Measurements from ENCODE around the gene FOXE3. TPM values are rescaled to one million over a fixed set of nuclear protein-coding genes. Genes with fewer than 3 reads are reported as not detected.

Gene FOXE3
- total and polyA plus RNA-seq, 10 of the 15 experiments (the other 5 are each of a cell fraction or from before 2014, with no cell fraction given), result 0.13 TPM; not detected in 9

DNA sequence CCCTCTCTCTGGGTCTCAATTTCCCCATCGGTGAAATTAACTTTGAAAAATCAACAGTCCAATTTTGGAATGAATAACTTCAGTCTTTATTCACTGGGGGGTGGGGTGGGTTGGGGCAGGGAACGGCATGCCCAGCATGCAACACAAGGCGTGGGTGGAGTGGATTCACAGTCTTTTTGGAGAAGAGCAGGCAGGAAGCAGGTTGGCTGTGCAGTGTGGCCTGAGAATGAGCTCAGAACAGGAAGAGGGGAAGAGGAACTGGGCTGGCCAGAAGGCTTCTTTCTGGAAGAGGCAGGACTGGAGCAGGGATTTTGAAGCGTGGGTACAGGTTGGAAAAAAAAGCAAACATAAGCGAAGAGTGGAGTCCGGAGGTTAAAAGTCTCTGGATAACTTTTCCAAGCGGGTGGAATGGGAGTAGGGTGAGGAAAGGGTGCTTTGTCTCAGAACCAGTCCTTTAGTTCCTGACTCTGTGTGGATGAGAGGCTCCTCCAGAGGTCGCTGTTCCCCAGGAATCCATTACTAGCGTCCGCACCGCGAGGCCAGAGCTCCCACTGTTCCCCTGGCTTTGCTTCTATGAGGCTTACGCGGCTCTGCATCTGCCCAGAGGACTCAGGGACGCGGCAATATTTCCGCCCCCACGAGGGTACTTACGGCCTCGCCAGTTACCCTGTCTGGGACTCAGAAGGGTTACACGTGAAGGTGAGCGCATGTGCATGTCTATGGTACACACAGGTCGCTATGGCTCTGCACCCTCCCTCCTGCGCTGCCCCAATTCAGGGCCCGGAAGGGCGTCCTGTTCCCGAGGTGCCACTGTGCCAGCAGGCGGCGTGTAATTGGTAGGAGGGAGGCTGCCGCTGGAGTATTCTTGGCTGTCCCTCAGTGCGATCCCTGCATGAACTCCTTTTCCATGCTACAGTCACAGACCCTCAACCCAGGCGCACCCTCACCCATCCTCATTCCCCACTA, 16.3 kb downstream of the FOXE3 start (continued):
- TF ChIP-seq, protein P1, sequence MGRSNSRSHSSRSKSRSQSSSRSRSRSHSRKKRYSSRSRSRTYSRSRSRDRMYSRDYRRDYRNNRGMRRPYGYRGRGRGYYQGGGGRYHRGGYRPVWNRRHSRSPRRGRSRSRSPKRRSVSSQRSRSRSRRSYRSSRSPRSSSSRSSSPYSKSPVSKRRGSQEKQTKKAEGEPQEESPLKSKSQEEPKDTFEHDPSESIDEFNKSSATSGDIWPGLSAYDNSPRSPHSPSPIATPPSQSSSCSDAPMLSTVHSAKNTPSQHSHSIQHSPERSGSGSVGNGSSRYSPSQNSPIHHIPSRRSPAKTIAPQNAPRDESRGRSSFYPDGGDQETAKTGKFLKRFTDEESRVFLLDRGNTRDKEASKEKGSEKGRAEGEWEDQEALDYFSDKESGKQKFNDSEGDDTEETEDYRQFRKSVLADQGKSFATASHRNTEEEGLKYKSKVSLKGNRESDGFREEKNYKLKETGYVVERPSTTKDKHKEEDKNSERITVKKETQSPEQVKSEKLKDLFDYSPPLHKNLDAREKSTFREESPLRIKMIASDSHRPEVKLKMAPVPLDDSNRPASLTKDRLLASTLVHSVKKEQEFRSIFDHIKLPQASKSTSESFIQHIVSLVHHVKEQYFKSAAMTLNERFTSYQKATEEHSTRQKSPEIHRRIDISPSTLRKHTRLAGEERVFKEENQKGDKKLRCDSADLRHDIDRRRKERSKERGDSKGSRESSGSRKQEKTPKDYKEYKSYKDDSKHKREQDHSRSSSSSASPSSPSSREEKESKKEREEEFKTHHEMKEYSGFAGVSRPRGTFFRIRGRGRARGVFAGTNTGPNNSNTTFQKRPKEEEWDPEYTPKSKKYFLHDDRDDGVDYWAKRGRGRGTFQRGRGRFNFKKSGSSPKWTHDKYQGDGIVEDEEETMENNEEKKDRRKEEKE (IDR thresholded peaks at IDR 0.05), result no peak
- TF ChIP-seq, protein P2, sequence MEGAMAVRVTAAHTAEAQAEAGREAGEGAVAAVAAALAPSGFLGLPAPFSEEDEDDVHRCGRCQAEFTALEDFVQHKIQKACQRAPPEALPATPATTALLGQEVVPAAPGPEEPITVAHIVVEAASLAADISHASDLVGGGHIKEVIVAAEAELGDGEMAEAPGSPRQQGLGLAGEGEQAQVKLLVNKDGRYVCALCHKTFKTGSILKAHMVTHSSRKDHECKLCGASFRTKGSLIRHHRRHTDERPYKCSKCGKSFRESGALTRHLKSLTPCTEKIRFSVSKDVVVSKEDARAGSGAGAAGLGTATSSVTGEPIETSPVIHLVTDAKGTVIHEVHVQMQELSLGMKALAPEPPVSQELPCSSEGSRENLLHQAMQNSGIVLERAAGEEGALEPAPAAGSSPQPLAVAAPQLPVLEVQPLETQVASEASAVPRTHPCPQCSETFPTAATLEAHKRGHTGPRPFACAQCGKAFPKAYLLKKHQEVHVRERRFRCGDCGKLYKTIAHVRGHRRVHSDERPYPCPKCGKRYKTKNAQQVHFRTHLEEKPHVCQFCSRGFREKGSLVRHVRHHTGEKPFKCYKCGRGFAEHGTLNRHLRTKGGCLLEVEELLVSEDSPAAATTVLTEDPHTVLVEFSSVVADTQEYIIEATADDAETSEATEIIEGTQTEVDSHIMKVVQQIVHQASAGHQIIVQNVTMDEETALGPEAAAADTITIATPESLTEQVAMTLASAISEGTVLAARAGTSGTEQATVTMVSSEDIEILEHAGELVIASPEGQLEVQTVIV (IDR thresholded peaks at IDR 0.05; ENCODE audit: borderline replicate concordance, partially characterized antibody), result no peak
- TF ChIP-seq MTA2 (IDR thresholded peaks at IDR 0.05; ENCODE audit: low read depth) (no peak), PAX5 (IDR thresholded peaks at IDR 0.05; ENCODE audit: borderline replicate concordance, low read depth, low read length) (no peak), ZNF622 (IDR thresholded peaks at IDR 0.05) (no peak), SMAD1 (IDR thresholded peaks at IDR 0.05; ENCODE audit: low read depth, partially characterized antibody) (no peak), ZSCAN29 (IDR thresholded peaks at IDR 0.05) (no peak), HCFC1 (IDR thresholded peaks at IDR 0.05; ENCODE audit: low read length) (no peak), CHD1 (IDR thresholded peaks at IDR 0.05; ENCODE audit: low read depth, low read length) (no peak), KAT2A (conservative IDR thresholded peaks at IDR 0.05; ENCODE audit: control insufficient read depth, low read depth, low read length) (no peak), CBX3 (IDR thresholded peaks at IDR 0.05; ENCODE audit: borderline replicate concordance, low read depth) (no peak), POLR2A (IDR thresholded peaks at IDR 0.05; ENCODE audit: low read depth, low read length) (no peak), CEBPB (IDR thresholded peaks at IDR 0.05; ENCODE audit: borderline replicate concordance in 1 of 2, low read depth in 2 of 2, low read length in 2 of 2) (no peak), RB1 (IDR thresholded peaks at IDR 0.05; ENCODE audit: borderline replicate concordance) (no peak), SIX5 (IDR thresholded peaks at IDR 0.05; ENCODE audit: low read depth, low read length, severe bottlenecking) (no peak), EGR1 (IDR thresholded peaks at IDR 0.05; ENCODE audit: borderline replicate concordance in 1 of 2, low read depth in 2 of 2, low read length in 2 of 2) (peak in 1 of 2 experiments; percentile 65; a peak in 1 of 3 replicates), DPF2 (IDR thresholded peaks at IDR 0.05) (no peak), JUND (IDR thresholded peaks at IDR 0.05; ENCODE audit: low read depth, low read length) (no peak), MEF2A (IDR thresholded peaks at IDR 0.05; ENCODE audit: insufficient read depth, low read depth, low read length) (no peak)
- TF ChIP-seq, protein P3, sequence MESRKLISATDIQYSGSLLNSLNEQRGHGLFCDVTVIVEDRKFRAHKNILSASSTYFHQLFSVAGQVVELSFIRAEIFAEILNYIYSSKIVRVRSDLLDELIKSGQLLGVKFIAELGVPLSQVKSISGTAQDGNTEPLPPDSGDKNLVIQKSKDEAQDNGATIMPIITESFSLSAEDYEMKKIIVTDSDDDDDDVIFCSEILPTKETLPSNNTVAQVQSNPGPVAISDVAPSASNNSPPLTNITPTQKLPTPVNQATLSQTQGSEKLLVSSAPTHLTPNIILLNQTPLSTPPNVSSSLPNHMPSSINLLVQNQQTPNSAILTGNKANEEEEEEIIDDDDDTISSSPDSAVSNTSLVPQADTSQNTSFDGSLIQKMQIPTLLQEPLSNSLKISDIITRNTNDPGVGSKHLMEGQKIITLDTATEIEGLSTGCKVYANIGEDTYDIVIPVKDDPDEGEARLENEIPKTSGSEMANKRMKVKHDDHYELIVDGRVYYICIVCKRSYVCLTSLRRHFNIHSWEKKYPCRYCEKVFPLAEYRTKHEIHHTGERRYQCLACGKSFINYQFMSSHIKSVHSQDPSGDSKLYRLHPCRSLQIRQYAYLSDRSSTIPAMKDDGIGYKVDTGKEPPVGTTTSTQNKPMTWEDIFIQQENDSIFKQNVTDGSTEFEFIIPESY (IDR thresholded peaks at IDR 0.05), result no peak
- TF ChIP-seq, protein P4, sequence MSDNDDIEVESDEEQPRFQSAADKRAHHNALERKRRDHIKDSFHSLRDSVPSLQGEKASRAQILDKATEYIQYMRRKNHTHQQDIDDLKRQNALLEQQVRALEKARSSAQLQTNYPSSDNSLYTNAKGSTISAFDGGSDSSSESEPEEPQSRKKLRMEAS (IDR thresholded peaks at IDR 0.05; ENCODE audit: low read depth, low read length), result no peak
